Measurements from ENCODE around the gene ADAM19. TPM values are rescaled to one million over a fixed set of nuclear protein-coding genes. Genes with fewer than 3 reads are reported as not detected.
A peak's percentile ranks its signal among the peaks of the same experiment; 100 is the strongest.

Gene ADAM19
- total and polyA plus RNA-seq, 2 of the 4 experiments (the other 2 are of a cell fraction), result 35.5 to 49.2 TPM

DNA sequence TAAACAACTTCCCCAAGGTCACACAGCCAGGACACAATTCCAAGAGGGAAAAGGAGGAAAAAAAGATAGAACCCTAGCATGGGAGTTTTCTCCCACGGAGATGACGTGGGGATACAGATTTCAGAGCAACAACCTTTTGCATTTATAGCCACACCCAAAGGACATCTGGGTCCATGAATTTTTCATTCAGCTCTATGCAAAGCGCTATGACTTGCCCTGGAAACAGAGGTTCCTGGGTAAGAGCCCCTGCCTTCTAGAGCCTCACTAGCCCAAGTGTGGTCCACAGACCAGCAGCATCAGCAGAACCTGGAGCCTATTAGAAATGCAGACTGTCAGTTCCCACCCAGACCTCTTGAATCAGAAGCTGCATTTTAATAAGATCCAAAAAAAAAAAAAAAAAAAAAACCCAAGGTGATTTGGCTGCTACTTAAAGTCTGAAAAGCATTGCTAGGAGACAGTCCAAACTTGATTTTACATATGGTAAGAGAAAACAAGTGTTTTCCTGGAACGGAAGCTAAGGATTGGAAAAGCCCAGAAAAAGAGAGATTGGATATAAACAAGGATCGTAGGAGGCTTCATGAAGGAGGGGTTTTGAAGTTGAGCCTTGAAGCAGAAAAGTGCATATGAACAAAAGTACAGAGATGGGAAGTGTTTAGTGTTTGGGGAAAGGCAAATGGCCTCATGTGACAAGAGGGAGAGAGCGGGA, 17.6 kb upstream of the ADAM19 start:
- dilution Hi-C loops (cut with HindIII; ENCODE audit: low sequenced_read_pairs, unreplicated experiment), result no loop called here
- TF ChIP-seq NFE2L2 (IDR thresholded peaks at IDR 0.05; ENCODE audit: low read depth, low read length), result no peak
- TF ChIP-seq, protein P1, sequence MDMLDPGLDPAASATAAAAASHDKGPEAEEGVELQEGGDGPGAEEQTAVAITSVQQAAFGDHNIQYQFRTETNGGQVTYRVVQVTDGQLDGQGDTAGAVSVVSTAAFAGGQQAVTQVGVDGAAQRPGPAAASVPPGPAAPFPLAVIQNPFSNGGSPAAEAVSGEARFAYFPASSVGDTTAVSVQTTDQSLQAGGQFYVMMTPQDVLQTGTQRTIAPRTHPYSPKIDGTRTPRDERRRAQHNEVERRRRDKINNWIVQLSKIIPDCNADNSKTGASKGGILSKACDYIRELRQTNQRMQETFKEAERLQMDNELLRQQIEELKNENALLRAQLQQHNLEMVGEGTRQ (IDR thresholded peaks at IDR 0.05; ENCODE audit: low read depth, low read length), result no peak
- no peak for TF ChIP-seq RCOR1 (IDR thresholded peaks at IDR 0.05; ENCODE audit: insufficient replicate concordance, low read length)
- TF ChIP-seq, protein P2, sequence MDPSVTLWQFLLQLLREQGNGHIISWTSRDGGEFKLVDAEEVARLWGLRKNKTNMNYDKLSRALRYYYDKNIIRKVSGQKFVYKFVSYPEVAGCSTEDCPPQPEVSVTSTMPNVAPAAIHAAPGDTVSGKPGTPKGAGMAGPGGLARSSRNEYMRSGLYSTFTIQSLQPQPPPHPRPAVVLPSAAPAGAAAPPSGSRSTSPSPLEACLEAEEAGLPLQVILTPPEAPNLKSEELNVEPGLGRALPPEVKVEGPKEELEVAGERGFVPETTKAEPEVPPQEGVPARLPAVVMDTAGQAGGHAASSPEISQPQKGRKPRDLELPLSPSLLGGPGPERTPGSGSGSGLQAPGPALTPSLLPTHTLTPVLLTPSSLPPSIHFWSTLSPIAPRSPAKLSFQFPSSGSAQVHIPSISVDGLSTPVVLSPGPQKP (IDR thresholded peaks at IDR 0.05; ENCODE audit: borderline replicate concordance, low read depth, low read length), result no peak
- TF ChIP-seq MAFK (IDR thresholded peaks at IDR 0.05; ENCODE audit: low read depth, low read length), result no peak
- no peak for TF ChIP-seq CEBPB (IDR thresholded peaks at IDR 0.05; ENCODE audit: low read depth, low read length)
- no peak for TF ChIP-seq POLR2A (IDR thresholded peaks at IDR 0.05; ENCODE audit: low read depth, low read length)
- TF ChIP-seq RAD21 (IDR thresholded peaks at IDR 0.05; ENCODE audit: low read length), result no peak
- TF ChIP-seq RFX5 (IDR thresholded peaks at IDR 0.05; ENCODE audit: low read depth, low read length), result no peak
- TF ChIP-seq MAZ (IDR thresholded peaks at IDR 0.05; ENCODE audit: borderline replicate concordance, low read depth, low read length), result no peak
- no peak for TF ChIP-seq MXI1 (IDR thresholded peaks at IDR 0.05; ENCODE audit: borderline replicate concordance, low read depth, low read length)

More for the DNA sequence above, 17.6 kb upstream of the ADAM19 start:
- 86% methylated on average over 2 of the region's 6 CpGs; no CpG with 5 or more reads in 1 of the 2 experiments for WGBS, 2 experiments (ENCODE audit: extremely low coverage in 2 of 2, insufficient read length in 1 of 2)
- Histone ChIP-seq H3K4me2 (ENCODE audit: low read depth, low read length) (no peak overlapping the region), H3K23ac (ENCODE audit: low read depth, low read length) (no peak overlapping the region), H3K27ac (ENCODE audit: insufficient read depth, low read length) (no peak overlapping the region), H3K4me1 (ENCODE audit: control insufficient read depth, insufficient read depth, low read length) (peaks cover 4% of the 10 kb centered on the region), H3K9me1 (ENCODE audit: insufficient read depth, low read length) (0 out of 2 replicates have a peak, but pooled peaks cover 3% of the 10 kb centered on the region), H2BK20ac (ENCODE audit: low read depth, low read length) (no peak overlapping the region), H2AFZ (replicated peaks; ENCODE audit: low read length, poor library complexity) (no peak overlapping the region), H3K56ac (ENCODE audit: extremely low read depth, insufficient read depth, low read length) (no peak overlapping the region), H2BK15ac (ENCODE audit: low read depth, low read length) (no peak overlapping the region), H2BK120ac (ENCODE audit: low read depth, low read length) (no peak overlapping the region; the same call in 1 of the 2 replicates), H2AK5ac (ENCODE audit: low read depth, low read length) (no peak overlapping the region), H3K9ac (ENCODE audit: low read depth, low read length) (no peak overlapping the region), H3K9me3 (ENCODE audit: control insufficient read depth, insufficient read depth, low read length) (no peaks in the 10 kb centered on the region), H3K4me3 (ENCODE audit: insufficient read depth, low read depth, low read length) (no peak overlapping the region), H3K79me1 (ENCODE audit: low read depth in 1 of 2, low read length in 2 of 2) (no peaks in the 10 kb centered on the region), H3K18ac (ENCODE audit: low read depth, low read length) (no peak overlapping the region), H4K91ac (ENCODE audit: insufficient read depth, low read depth, low read length) (peak overlapping the region; percentile 44; the same call in 1 of the 2 replicates), H4K5ac (ENCODE audit: low read depth, low read length) (no peak overlapping the region), H2AK9ac (replicated peaks; ENCODE audit: low read depth, low read length, poor library complexity) (no peak overlapping the region), H4K20me1 (ENCODE audit: insufficient read depth, low read length) (no peaks in the 10 kb centered on the region), H2BK5ac (ENCODE audit: low read depth, low read length, poor library complexity, severe bottlenecking) (no peak overlapping the region), H3K27me3 (ENCODE audit: control insufficient read depth, insufficient read depth, low read length) (no peaks in the 10 kb centered on the region), H3K14ac (replicated peaks; ENCODE audit: low read depth, low read length) (peak overlapping the region; percentile 33; the same call in 1 of the 2 replicates), H3K4ac (ENCODE audit: low read depth, low read length) (peak overlapping the region; percentile 30; the same call in 1 of the 2 replicates), H3K36me3 (ENCODE audit: control insufficient read depth, insufficient read depth, low read length) (no peaks in the 10 kb centered on the region), H4K8ac (ENCODE audit: low read depth in 2 of 2, low read length in 2 of 2) (no peak overlapping the region)
- ATAC-seq (ENCODE audit: low read depth) (no peak), DNase-seq (no peak)
- POLR2A ChIA-PET (ENCODE audit: unreplicated experiment), result no interaction called here
- CTCF ChIA-PET, result no interaction called here
- in situ Hi-C loops (cut with MboI; ENCODE audit: low sequenced_read_pairs), result no loop called here
- intact Hi-C loops (cut with micrococcal nuclease), result no loop called here
- BruUV-seq (replicated peaks), result no TSS peak
